K562 (cell line): ENCODE data around the gene CROT.

Experiments used
- CTCF ChIP-seq, 3 experiments: IDR thresholded peaks in 2 of 3; conservative IDR thresholded peaks in 1 of 3; 2 replicates each; pipeline ENCODE4 v1.5.1; 2011 to 2012; ENCODE audit warnings: low read length in 3 of 3, mild to moderate bottlenecking in 3 of 3, control low read depth in 2 of 3, improper control_type of control experiment in 1 of 3, inconsistent platforms in 1 of 3, low read depth in 1 of 3, mixed read lengths in 1 of 3, moderate library complexity in 1 of 3; ENCODE audit not compliant: insufficient read depth in 2 of 3
- EHMT2 ChIP-seq: fragments of 450-650 bp; IDR thresholded peaks from 2 replicates; pipeline ENCODE4 v1.6.1; 2018; ENCODE audit warnings: antibody characterized with exemption
- NUFIP1 ChIP-seq: fragments of 450-650 bp; IDR thresholded peaks from 2 replicates; pipeline ENCODE4 v1.6.1; 2018; ENCODE audit not compliant: partially characterized antibody

- TF ChIP-seq NUFIP1 (no peak), EHMT2 (no peak), CTCF (IDR thresholded peaks at IDR 0.05 in 2 of 3, conservative IDR thresholded peaks at IDR 0.05 in 1 of 3; ENCODE audit: insufficient read depth in 2 of 3, low read depth in 1 of 3, low read length in 3 of 3) (no peak)
These were observed 17.9 kb downstream of the CROT start for GRCh38 chr7:87363342-87363741.
